ENCODE data around the gene TOLLIP.

GRCh38 chr11:1317432-1317831, 8.0 kb upstream of the TOLLIP start:
- no peak for TF ChIP-seq NFE2L1 (CRISPR knock-in tag; IDR thresholded peaks at IDR 0.05)
- no peak for TF ChIP-seq CTCF (IDR thresholded peaks at IDR 0.05)
- TF ChIP-seq, protein P1, sequence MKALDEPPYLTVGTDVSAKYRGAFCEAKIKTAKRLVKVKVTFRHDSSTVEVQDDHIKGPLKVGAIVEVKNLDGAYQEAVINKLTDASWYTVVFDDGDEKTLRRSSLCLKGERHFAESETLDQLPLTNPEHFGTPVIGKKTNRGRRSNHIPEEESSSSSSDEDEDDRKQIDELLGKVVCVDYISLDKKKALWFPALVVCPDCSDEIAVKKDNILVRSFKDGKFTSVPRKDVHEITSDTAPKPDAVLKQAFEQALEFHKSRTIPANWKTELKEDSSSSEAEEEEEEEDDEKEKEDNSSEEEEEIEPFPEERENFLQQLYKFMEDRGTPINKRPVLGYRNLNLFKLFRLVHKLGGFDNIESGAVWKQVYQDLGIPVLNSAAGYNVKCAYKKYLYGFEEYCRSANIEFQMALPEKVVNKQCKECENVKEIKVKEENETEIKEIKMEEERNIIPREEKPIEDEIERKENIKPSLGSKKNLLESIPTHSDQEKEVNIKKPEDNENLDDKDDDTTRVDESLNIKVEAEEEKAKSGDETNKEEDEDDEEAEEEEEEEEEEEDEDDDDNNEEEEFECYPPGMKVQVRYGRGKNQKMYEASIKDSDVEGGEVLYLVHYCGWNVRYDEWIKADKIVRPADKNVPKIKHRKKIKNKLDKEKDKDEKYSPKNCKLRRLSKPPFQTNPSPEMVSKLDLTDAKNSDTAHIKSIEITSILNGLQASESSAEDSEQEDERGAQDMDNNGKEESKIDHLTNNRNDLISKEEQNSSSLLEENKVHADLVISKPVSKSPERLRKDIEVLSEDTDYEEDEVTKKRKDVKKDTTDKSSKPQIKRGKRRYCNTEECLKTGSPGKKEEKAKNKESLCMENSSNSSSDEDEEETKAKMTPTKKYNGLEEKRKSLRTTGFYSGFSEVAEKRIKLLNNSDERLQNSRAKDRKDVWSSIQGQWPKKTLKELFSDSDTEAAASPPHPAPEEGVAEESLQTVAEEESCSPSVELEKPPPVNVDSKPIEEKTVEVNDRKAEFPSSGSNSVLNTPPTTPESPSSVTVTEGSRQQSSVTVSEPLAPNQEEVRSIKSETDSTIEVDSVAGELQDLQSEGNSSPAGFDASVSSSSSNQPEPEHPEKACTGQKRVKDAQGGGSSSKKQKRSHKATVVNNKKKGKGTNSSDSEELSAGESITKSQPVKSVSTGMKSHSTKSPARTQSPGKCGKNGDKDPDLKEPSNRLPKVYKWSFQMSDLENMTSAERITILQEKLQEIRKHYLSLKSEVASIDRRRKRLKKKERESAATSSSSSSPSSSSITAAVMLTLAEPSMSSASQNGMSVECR (CRISPR knock-in tag; IDR thresholded peaks at IDR 0.05; ENCODE audit: borderline replicate concordance) = no peak
- no peak for TF ChIP-seq ESRRA (CRISPR knock-in tag; IDR thresholded peaks at IDR 0.05; ENCODE audit: borderline replicate concordance)
- TF ChIP-seq, protein P2, sequence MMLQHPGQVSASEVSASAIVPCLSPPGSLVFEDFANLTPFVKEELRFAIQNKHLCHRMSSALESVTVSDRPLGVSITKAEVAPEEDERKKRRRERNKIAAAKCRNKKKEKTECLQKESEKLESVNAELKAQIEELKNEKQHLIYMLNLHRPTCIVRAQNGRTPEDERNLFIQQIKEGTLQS (CRISPR knock-in tag; conservative IDR thresholded peaks at IDR 0.05) = no peak
- TF ChIP-seq TP53 (CRISPR knock-in tag; IDR thresholded peaks at IDR 0.05) = no peak
- no peak for TF ChIP-seq ELF4 (CRISPR knock-in tag; IDR thresholded peaks at IDR 0.05; ENCODE audit: low read depth)
- TF ChIP-seq, protein P3, sequence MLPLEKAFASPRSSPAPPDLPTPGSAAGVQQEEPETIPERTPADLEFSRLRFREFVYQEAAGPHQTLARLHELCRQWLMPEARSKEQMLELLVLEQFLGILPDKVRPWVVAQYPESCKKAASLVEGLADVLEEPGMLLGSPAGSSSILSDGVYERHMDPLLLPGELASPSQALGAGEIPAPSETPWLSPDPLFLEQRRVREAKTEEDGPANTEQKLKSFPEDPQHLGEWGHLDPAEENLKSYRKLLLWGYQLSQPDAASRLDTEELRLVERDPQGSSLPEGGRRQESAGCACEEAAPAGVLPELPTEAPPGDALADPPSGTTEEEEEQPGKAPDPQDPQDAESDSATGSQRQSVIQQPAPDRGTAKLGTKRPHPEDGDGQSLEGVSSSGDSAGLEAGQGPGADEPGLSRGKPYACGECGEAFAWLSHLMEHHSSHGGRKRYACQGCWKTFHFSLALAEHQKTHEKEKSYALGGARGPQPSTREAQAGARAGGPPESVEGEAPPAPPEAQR (CRISPR knock-in tag; IDR thresholded peaks at IDR 0.05) = no peak
- no peak for TF ChIP-seq NR2C2 (CRISPR knock-in tag; IDR thresholded peaks at IDR 0.05)
- no peak for TF ChIP-seq SMAD3 (CRISPR knock-in tag; IDR thresholded peaks at IDR 0.05; ENCODE audit: borderline replicate concordance)

Data from WTC11 (cell line).